Measurements from ENCODE around the gene GTF2H4. TPM values are rescaled to one million over a fixed set of nuclear protein-coding genes. Genes with fewer than 3 reads are reported as not detected.

GTF2H4 gene
- polyA plus RNA-seq, 4 donors: 21.5 to 22.3 (median 22.1) TPM

DNA sequence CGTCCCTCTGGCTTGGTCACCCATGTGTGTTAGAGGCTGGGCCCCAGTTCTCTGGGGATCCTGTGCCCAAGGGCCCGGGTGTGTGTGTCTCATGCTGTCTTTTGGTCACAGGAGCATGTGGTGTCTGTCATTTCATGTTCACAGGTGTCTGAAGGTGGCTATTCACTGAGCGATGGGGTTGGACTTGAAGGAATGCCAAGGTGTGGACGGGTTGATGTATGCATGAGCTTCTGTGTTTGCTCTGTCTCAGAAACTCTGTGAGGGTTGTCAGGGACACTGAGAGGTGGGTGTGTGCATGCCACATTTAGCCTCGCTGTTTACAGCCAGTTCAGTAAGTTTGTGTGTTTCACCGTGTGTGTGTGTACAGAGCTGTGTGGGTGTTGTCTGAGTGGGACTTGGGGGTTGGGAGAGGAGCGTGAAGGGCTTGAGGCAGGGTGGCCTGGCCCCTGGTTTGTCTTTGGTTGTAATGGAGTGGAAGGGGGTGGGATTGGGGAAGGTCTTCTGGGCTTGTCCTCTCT lies 22.5 kb upstream of the GTF2H4 start:
- WGBS, 3 donors: 10 to 25% (median 23%) methylated on average over 7 of the region's 7 CpGs
- H3K4me3 ChIP-seq (ENCODE audit: low read depth in 1 of 3, low read length in 3 of 3): peak overlapping the region in 2 of 3 donors; percentile 75 to 88

DNA sequence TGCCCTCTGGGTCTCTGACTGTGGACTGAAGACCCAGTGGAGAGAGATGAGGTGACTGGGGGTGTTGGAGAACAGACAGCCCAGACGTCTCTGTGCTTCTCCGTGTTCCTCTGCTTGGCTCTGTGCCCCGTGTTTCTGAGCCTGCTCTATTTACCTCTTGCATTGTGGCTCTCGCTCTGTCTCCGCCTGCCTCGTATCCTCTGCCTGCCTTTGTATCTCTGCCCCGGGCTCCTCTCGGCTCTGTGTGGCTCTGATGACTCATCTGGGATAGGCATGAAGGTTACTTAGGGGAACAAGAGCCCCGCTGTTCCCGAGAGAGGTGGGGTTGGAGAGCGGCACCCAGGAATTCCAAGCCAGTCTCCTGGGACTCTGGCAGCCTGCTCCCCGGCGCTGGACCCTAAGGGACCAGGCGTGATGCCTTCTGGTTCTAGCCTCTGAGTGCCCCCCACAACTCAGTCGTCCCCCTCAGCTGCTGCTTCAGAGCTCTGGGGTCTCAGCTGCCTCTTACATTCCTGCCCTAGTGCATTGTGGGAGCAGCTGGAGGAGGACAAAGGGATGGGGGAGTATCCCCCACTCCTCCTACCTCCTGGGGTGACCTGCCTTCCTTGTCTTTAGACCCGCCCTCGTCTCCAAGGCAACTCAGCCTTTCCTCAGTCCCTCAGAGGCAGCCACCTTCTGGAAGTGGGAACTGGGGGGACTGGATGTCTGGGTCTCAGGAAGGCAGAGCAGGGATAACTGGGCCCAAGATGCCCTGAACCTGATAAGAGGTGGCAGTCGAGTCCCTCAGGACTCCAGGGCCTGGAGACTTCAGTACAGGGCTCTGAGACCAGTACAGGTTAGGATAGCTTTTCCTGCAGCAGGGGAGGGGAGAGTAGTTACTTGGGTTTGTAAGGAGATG lies 21.8 kb upstream of the GTF2H4 start:
- no peaks in the 10 kb centered on the region for H3K27me3 ChIP-seq (ENCODE audit: control insufficient read depth in 3 of 3, insufficient read depth in 3 of 3, low read length in 3 of 3)
- peaks cover 0 to 35% (median 3%) of the 10 kb centered on the region in 3 donors for H3K4me1 ChIP-seq (ENCODE audit: control insufficient read depth in 3 of 3, insufficient read depth in 2 of 3, low read depth in 1 of 3, low read length in 2 of 3)
- DNase-seq (peak; percentile 85 to 88), FAIRE-seq (no peak)
- H3K4me3 ChIP-seq (ENCODE audit: low read depth in 1 of 3, low read length in 3 of 3): peak overlapping the region in 2 of 3 donors; percentile 75 to 88
- 10 to 28% (median 26%) methylated on average over 15 to 18 of the region's 18 CpGs for WGBS, 3 donors
- H3K9me3 ChIP-seq (ENCODE audit: control insufficient read depth in 2 of 2, insufficient read depth in 1 of 2, low read depth in 1 of 2, low read length in 1 of 2): no peaks in the 10 kb centered on the region
- peak overlapping the region; percentile 77 to 91 (median 79) for H3K27ac ChIP-seq (ENCODE audit: low read depth in 1 of 3, low read length in 2 of 3)
- H3K36me3 ChIP-seq (ENCODE audit: control insufficient read depth in 3 of 3, insufficient read depth in 2 of 3, low read depth in 1 of 3, low read length in 3 of 3): peaks cover 0 to 36% (median 11%) of the 10 kb centered on the region in 3 donors

More for the DNA sequence above, 22.5 kb upstream of the GTF2H4 start:
- H3K27ac ChIP-seq (ENCODE audit: low read depth in 1 of 3, low read length in 2 of 3): peak overlapping the region; percentile 77 to 94 (median 91)
- no peaks in the 10 kb centered on the region for H3K9me3 ChIP-seq (ENCODE audit: control insufficient read depth in 2 of 2, insufficient read depth in 1 of 2, low read depth in 1 of 2, low read length in 1 of 2)
- peaks cover 0 to 37% (median 3%) of the 10 kb centered on the region in 3 donors for H3K4me1 ChIP-seq (ENCODE audit: control insufficient read depth in 3 of 3, insufficient read depth in 2 of 3, low read depth in 1 of 3, low read length in 2 of 3)
- DNase-seq (peak; percentile 72 to 79), FAIRE-seq (no peak)
- H3K36me3 ChIP-seq (ENCODE audit: control insufficient read depth in 3 of 3, insufficient read depth in 2 of 3, low read depth in 1 of 3, low read length in 3 of 3): peaks cover 0 to 29% (median 9%) of the 10 kb centered on the region in 3 donors
- H3K27me3 ChIP-seq (ENCODE audit: control insufficient read depth in 3 of 3, insufficient read depth in 3 of 3, low read length in 3 of 3): no peaks in the 10 kb centered on the region

DNA sequence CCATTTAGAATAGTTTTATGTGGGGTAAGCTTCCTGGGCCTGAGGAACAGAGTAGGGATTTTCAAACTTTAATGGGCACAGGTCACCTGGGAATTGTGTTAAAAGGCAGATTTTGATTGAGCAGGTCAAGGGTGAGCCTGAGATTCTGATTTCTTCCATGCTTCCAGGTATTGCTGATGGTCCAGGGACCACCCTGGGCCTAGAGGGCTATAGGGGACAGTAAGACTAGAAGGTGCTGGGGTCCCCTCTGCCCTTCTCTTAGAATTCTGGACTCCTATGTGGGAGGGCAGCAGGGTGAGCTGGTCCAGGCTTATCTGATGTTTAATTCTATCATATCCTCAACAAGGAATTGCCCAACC lies 21.1 kb upstream of the GTF2H4 start:
- H3K27me3 ChIP-seq (ENCODE audit: control insufficient read depth in 3 of 3, insufficient read depth in 3 of 3, low read length in 3 of 3): no peaks in the 10 kb centered on the region
- DNase-seq (no peak), FAIRE-seq (no peak)
- peak overlapping the region in 2 of 3 donors; percentile 77 to 91 for H3K27ac ChIP-seq (ENCODE audit: low read depth in 1 of 3, low read length in 2 of 3)
- H3K36me3 ChIP-seq (ENCODE audit: control insufficient read depth in 3 of 3, insufficient read depth in 2 of 3, low read depth in 1 of 3, low read length in 3 of 3): peaks cover 0 to 42% (median 15%) of the 10 kb centered on the region in 3 donors
- H3K9me3 ChIP-seq (ENCODE audit: control insufficient read depth in 2 of 2, insufficient read depth in 1 of 2, low read depth in 1 of 2, low read length in 1 of 2): no peaks in the 10 kb centered on the region
- H3K4me3 ChIP-seq (ENCODE audit: low read depth in 1 of 3, low read length in 3 of 3): no peak overlapping the region
- H3K4me1 ChIP-seq (ENCODE audit: control insufficient read depth in 3 of 3, insufficient read depth in 2 of 3, low read depth in 1 of 3, low read length in 2 of 3): peaks cover 0 to 32% (median 3%) of the 10 kb centered on the region in 3 donors

DNA sequence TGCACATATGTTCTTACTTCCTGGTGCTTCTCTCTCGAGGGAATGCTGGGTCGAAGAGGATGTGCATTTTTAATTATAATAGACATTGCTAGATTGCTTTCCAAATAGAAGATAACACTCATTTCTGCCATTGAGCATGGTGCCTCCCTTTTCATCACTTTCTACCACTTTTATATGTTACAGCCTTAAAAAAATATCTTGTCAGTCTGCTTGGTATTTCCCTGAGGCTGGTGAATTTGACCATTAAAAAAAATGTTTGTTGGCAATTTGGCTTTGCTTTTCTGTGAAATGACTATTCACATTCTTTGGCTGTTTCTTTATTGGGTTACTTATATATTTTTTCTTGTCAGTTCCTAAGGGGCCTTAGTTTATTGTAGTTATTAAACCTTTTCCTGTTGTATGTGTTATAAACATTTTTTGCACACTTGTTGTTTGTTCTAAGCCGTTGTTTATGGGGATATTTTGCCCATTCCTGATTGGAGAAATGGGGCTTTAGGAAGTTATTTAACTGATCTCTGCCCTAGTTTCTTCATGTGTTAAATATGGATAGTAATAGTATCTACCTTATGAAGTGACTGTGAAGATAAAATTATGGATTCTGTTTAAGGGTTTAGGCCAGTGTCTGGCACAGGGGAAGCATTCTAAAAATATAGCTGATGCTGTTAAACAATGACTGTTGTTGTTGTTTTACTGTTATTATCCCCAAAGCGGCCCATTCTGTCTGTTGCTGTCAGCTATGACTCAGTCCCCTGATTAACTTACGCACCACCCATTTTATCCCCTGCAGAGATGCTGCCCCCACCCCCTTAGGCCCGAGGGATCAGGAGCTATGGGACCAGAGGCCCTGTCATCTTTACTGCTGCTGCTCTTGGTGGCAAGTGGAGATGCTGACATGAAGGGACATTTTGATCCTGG lies 19.8 kb upstream of the GTF2H4 start:
- DNase-seq: no peak
- H3K36me3 ChIP-seq (ENCODE audit: control insufficient read depth in 3 of 3, insufficient read depth in 2 of 3, low read depth in 1 of 3, low read length in 3 of 3): peaks cover 0 to 55% (median 21%) of the 10 kb centered on the region in 3 donors
- no peak for FAIRE-seq
- no peak overlapping the region for H3K4me3 ChIP-seq (ENCODE audit: low read depth in 1 of 3, low read length in 3 of 3)
- peaks cover 0 to 23% (median 3%) of the 10 kb centered on the region in 3 donors for H3K4me1 ChIP-seq (ENCODE audit: control insufficient read depth in 3 of 3, insufficient read depth in 2 of 3, low read depth in 1 of 3, low read length in 2 of 3)
- WGBS, 3 donors: 45 to 58% (median 56%) methylated on average over 6 of the region's 6 CpGs
- no peak overlapping the region for H3K27ac ChIP-seq (ENCODE audit: low read depth in 1 of 3, low read length in 2 of 3)
- H3K9me3 ChIP-seq (ENCODE audit: control insufficient read depth in 2 of 2, insufficient read depth in 1 of 2, low read depth in 1 of 2, low read length in 1 of 2): no peaks in the 10 kb centered on the region
- no peaks in the 10 kb centered on the region for H3K27me3 ChIP-seq (ENCODE audit: control insufficient read depth in 3 of 3, insufficient read depth in 3 of 3, low read length in 3 of 3)

DNA sequence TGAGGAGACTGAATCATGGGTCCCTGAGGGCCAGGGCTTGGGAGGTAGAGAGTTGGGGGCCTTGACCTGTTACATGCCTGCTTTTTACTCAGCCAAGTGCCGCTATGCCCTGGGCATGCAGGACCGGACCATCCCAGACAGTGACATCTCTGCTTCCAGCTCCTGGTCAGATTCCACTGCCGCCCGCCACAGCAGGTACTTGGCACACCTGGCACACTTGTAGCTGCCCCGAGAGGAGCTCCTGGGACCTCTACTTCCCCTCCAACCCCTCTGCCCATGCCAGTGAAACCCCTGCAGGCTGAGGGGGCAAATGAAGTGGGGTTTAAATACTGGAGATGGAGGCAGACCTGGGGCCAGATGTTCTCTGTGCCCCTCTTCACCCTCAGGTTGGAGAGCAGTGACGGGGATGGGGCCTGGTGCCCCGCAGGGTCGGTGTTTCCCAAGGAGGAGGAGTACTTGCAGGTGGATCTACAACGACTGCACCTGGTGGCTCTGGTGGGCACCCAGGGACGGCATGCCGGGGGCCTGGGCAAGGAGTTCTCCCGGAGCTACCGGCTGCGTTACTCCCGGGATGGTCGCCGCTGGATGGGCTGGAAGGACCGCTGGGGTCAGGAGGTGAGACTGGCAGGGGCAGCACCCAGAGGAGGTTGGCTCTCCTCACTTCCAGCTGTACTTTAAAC lies 19.1 kb upstream of the GTF2H4 start:
- 89 to 91% (median 89%) methylated on average over 18 of the region's 18 CpGs for WGBS, 3 donors
- Histone ChIP-seq H3K4me3 (ENCODE audit: low read depth in 1 of 3, low read length in 3 of 3) (no peak overlapping the region), H3K9me3 (ENCODE audit: control insufficient read depth in 2 of 2, insufficient read depth in 1 of 2, low read depth in 1 of 2, low read length in 1 of 2) (no peaks in the 10 kb centered on the region), H3K4me1 (ENCODE audit: control insufficient read depth in 3 of 3, insufficient read depth in 2 of 3, low read depth in 1 of 3, low read length in 2 of 3) (peaks cover 0 to 23% (median 3%) of the 10 kb centered on the region in 3 donors), H3K36me3 (ENCODE audit: control insufficient read depth in 3 of 3, insufficient read depth in 2 of 3, low read depth in 1 of 3, low read length in 3 of 3) (peaks cover 0 to 63% (median 21%) of the 10 kb centered on the region in 3 donors), H3K27me3 (ENCODE audit: control insufficient read depth in 3 of 3, insufficient read depth in 3 of 3, low read length in 3 of 3) (no peaks in the 10 kb centered on the region), H3K27ac (ENCODE audit: low read depth in 1 of 3, low read length in 2 of 3) (no peak overlapping the region)
- FAIRE-seq: no peak
- no peak for DNase-seq

DNA sequence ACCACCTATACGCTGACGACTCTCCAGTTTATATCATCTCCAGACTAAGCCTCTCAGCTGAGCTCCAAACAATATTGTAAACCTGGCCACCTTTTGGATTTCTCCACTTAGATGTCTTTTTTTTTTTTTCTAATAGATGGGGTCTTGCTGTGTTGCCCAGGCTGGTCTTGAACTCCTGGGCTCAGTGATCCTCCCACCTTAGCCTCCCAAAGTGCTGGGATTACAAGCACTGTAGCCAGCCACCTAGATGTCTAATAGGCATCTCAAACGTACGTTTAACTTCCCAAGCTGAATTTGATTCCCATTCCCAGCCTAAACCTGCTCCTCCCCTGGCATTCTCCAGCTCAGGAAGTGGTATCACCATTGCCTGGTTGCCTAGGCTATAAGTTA lies 18.5 kb upstream of the GTF2H4 start:
- no peak overlapping the region for H3K27ac ChIP-seq (ENCODE audit: low read depth in 1 of 3, low read length in 2 of 3)
- peaks cover 0 to 23% (median 3%) of the 10 kb centered on the region in 3 donors for H3K4me1 ChIP-seq (ENCODE audit: control insufficient read depth in 3 of 3, insufficient read depth in 2 of 3, low read depth in 1 of 3, low read length in 2 of 3)

DNA sequence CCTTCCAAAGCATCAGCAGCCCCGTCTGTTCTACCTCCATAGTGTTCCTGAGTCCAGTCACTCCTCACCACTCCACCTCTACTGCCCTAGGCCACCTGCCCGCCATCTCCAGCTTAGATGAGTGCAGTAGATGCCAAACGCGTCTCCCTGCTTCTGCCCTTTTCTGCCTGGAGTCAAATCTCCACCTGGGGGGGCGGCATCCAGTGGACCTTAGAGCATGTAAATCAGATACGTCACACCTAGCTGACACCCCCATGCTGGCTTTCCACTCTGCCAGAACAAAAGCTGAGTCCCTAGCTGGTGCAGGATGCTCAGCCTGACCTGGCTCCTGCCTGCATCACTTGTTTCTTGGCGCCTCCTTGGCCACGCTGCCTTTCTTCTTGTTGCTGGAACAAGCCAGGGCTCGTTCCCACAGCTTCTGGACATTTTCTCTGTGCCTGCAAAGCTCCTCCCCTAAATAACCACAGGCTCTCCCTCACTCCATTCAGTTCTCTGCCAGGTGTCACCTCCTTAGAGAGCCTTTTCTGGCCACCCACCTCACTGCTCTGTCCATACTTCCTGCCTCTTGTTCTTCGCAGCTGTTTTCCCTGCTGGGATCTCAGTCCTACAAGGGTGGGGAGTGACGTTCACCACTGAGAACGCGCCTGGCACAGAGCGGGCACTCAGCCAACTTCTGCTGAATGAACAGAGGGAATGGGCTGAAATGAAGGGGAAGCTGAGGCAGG lies 17.9 kb upstream of the GTF2H4 start:
- H3K4me1 ChIP-seq (ENCODE audit: control insufficient read depth in 3 of 3, insufficient read depth in 2 of 3, low read depth in 1 of 3, low read length in 2 of 3): peaks cover 0 to 20% (median 3%) of the 10 kb centered on the region in 3 donors
- WGBS, 3 donors: 82 to 88% (median 85%) methylated on average over 14 of the region's 14 CpGs

More for the DNA sequence above, 18.5 kb upstream of the GTF2H4 start:
- no peak for FAIRE-seq
- no peak for DNase-seq
- H3K4me3 ChIP-seq (ENCODE audit: low read depth in 1 of 3, low read length in 3 of 3): no peak overlapping the region
- 74 to 90% (median 81%) methylated on average over 4 of the region's 4 CpGs for WGBS, 3 donors
- no peaks in the 10 kb centered on the region for H3K27me3 ChIP-seq (ENCODE audit: control insufficient read depth in 3 of 3, insufficient read depth in 3 of 3, low read length in 3 of 3)
- H3K36me3 ChIP-seq (ENCODE audit: control insufficient read depth in 3 of 3, insufficient read depth in 2 of 3, low read depth in 1 of 3, low read length in 3 of 3): peaks cover 3 to 69% (median 23%) of the 10 kb centered on the region in 3 donors
- no peaks in the 10 kb centered on the region for H3K9me3 ChIP-seq (ENCODE audit: control insufficient read depth in 2 of 2, insufficient read depth in 1 of 2, low read depth in 1 of 2, low read length in 1 of 2)

More for the DNA sequence above, 17.9 kb upstream of the GTF2H4 start:
- Histone ChIP-seq H3K36me3 (ENCODE audit: control insufficient read depth in 3 of 3, insufficient read depth in 2 of 3, low read depth in 1 of 3, low read length in 3 of 3) (peaks cover 6 to 68% (median 23%) of the 10 kb centered on the region in 3 donors), H3K4me3 (ENCODE audit: low read depth in 1 of 3, low read length in 3 of 3) (no peak overlapping the region), H3K27ac (ENCODE audit: low read depth in 1 of 3, low read length in 2 of 3) (no peak overlapping the region), H3K27me3 (ENCODE audit: control insufficient read depth in 3 of 3, insufficient read depth in 3 of 3, low read length in 3 of 3) (no peaks in the 10 kb centered on the region), H3K9me3 (ENCODE audit: control insufficient read depth in 2 of 2, insufficient read depth in 1 of 2, low read depth in 1 of 2, low read length in 1 of 2) (no peaks in the 10 kb centered on the region)
- no peak for DNase-seq
- FAIRE-seq: no peak

Data from small intestine (tissue), 7 donors.